Stimulated activated naive CD4-positive, alpha-beta T cell (primary cell): ENCODE measurements around the gene MKRN2OS.
"Not testable (repeated sequence)": the region's sequence is repeated elsewhere in the genome, so short reads cannot be mapped to it uniquely, and the experiment has no call there.

Experiments
- DNase-seq, 6 experiments: peaks; one replicate each; lab custom pipeline; 2025; lab: John Stamatoyannopoulos, UW

MKRN2OS gene

GRCh38 chr3:12561397-12561796 is 16.1 kb upstream of the MKRN2OS start:
- no peak for DNase-seq

DNA sequence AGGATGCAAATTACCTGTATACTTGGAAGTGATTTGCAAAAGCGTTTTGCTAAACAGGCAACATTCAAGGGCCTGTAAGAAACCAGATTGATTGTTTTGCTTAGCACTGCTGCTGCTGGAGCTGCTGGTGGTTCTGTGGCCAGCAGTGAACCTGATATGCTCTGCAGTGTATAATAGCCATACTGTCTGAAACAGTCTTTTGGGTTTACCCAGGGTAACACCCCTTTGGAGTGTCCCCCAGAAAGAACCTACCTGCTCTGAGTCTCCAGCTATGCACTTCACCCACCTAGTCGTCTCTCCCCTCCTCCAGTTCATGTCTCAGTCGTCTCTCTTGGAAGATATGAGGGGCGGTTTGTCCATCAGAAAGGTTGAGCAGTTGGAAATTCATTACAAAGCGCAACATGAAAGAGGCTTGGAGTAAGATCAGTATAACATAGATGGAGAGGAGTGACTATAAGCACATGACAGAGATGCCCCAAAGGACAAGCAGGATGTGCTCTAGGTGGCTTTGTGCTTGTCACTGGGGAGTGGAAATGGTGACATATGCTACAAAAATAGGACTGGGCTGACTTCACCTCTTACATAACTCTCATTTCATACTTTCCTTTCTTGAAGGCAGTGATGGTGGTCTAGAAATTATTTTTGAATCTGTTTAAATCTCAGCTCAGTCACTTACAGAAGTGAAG is 15.3 kb upstream of the MKRN2OS start:
- peak in 2 of 6 experiments; percentile 5 to 13 for DNase-seq

DNA sequence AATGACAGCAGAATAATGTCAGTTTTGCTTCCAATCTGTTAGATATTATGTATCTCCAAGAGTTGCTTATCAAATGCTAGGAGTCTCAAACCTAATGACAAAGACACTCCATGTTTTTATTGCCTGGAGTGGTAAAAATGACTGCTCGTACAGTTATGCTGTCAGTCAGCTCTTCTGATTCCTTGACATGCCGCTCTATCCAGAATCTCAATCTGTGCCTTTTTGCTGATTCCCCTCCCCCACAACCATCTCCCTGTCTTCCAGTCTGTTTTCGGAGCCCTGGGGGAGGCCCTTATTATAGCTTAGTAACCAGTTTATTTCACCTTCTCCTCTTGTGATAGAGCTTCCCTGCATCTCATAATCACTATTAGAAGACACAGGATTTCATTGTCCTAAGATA is 14.2 kb upstream of the MKRN2OS start:
- DNase-seq, result no peak

DNA sequence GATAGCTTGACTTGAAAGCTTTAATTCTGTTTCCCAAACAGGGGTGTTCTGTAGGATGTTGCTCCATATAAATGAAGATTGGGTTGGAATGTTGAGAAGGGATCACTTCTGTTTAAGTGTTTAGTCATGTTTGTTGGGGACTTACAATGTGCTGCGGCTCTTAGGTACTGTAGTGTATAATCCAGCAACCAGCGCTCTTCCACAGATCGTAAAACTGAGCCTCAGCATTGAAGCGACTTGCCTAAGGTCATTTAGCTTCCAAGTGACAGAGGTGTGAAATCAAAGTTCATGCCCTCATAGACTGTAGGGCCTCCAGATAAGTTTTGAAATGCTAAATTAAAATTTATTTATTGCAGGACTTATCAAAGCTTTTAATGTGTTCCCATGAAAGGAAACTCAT is 13.4 kb upstream of the MKRN2OS start:
- no peak for DNase-seq

DNA sequence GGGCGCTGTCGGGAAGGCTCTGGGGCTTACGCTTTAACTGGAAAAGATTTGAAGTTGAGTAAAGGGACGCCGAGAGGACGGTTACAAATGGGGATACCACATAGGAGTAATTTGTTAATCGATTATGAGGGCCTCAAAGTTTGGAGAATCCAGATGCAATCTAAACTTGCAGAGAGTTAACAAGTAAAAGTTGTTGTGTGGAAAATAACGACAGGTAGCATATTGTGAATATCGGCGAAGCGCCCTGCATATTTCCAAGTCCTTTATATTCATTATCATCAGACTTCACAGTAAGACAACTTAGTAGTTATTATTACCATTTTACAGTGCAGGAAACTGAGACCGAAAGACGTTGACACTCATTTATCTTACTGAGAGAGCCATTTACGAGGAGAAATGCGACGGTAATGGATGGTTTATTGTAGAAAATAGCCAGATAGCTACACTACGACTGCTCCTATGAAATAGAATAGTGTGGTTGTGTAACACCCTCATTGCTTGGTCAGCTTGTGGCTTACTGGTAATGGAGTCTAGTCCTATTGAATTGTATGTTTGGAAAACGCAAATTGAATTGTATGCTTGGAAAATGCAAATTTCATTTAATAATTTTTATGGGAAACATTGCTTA is 12.3 kb upstream of the MKRN2OS start:
- no peak for DNase-seq

- peak; percentile 71 to 89 (median 80) for DNase-seq
Measured at GRCh38 chr3:12556690-12557472, 11.6 kb upstream of the MKRN2OS start, which contains the start of gene MKRN2. Gene MKRN2, plus strand, starts transcription at chr3:12557087. Its CDS starts 64 bp downstream, at chr3:12557151.

DNA sequence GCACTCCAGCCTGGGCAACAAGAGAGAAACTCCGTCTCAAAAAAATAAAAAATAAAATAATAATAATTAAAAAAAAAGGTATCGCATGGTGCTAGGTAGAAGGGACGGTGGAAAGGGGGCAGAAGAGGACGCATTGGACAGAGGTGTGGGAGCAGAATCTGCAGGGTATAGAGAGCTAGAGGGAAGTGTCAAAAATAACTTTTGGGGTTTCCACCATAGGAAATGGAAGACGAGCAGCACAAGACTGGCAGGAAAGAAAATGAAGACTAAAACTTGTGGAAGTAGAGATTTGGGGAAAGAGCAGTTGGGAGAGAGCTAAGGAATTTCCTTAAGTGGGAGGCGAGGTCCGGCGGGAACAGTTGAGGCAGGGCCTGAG is 11.0 kb upstream of the MKRN2OS start:
- peak in 1 of 6 experiments; percentile 52 for DNase-seq

DNA sequence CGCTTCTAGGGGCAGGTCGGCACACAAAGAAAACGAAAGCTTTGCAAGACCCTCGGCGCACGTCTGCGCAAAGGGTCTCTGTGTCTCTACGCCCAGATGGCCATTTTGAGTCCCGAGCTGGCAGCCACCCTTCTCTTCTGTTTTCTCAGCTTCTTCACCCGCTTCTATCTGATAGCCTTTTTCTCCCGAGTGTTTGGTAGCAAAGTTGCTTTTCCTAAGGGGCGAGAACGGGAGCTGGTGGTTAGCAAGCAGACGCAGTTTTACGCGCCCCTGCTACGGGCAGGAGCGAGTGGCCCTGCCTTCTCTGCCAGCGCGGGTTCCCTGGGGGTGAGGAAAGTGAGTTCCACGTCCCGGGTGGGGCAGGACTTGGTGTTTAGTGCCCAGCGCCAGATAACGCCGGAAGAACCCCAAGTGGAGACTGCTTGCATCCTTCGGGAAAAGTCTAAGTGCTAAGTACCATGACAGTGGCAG is 8.7 kb upstream of the MKRN2OS start:
- DNase-seq, result peak in 1 of 6 experiments; percentile 9

- DNase-seq, result no peak
Measured at GRCh38 chr3:12549971-12550760, 4.9 kb upstream of the MKRN2OS start.

DNA sequence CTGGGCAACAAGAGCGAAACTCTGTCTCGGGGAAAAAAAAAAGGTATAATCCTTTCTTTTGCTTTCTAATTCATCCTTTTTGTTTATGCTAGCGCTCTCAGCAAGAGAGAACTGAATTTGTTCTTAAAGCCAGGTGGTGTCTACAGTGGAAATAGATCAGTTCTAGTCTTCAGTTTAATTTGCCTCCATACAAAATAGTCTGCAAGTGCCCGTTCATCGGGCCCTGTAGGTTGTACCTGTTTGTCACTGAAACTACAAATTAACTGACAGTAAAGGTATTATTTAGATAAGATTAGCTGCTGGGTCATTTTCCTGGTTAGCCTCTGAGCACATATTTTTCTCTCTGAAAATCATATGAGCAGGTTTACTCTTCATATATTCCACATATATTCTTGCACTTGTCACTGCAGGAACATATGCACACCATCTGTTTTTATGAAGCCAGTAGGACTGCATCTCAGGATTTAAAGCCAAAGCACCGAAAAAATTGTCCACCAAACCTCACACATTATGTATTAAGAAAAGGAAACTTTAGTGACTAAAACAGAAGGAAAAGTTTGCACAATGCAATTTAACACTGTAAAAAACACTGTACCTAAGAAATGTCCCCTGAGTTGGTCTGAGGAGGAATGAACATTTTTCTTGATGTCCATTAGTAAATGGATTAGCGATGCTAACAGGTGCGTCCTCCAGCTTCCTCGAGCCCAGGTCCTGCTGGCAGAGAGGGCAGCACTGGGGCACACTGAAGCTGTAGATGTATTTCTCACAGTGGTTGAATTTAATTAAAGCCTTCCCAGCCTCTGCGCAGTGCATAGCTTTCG is 437 bp downstream of the MKRN2OS start:
- no peak for DNase-seq

DNA sequence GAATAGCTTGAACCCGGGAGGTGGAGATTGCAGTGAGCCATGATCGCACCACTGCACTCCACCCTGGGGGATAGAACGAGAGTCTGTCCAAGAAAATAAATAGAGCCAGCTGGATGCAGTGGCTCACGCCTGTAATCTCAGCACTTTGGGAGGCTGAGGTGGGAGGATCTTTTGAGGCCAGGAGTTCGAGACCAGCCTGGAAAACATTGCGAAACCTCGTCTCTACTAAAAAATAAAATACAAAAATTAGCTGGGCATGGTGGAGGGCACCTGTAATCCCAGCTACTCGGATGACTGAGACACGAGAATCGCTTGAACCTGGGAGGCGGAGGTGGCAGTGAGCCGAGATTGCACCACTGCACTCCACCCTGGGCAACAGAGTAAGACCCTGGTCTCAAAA is 1.8 kb downstream of the MKRN2OS start:
- not testable (repeated sequence) for DNase-seq

- no peak for DNase-seq
Measured at GRCh38 chr3:12541625-12542024, 3.7 kb downstream of the MKRN2OS start.

DNA sequence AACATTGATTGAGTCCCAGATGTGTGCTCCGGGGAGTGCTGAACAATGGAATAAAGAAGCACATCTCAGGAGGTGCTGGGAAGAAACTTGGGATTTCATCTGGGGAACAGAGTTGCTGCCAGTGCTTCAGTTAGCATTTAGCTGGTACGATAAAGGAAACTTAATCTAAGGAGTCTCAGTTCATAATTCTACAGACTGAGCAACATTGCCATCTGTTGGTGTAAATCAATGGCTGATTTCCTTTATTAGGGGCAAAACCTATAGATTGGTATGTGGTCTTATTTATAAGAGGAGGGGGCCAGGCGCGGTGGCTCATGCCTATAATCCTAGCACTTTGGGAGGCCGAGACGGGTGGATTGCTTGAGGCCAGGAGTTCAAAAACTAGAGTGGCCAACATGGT is 8.9 kb downstream of the MKRN2OS start:
- DNase-seq, result no peak

DNA sequence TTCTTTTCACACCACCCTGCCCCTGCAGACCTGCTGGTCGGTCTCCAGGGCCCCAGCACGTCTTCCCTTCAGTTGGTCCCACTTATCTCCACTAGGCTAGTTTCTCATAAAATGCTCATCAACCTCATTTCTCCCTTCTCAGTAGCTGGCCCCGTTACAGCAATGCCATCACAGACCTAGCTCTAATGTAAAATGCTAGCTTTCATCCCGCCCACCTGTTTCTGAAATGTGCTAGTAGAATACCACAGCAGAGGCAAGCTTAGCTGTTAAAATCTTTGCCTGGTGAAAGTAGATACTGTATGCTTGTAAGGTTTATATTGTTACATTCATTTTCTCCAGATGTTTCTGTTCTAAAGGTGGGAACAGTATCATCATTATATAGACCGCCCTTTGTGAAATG is 13.1 kb downstream of the MKRN2OS start:
- no peak for DNase-seq

GRCh38 chr3:12527757-12528143 is 17.5 kb downstream of the MKRN2OS start:
- no peak for DNase-seq

DNA sequence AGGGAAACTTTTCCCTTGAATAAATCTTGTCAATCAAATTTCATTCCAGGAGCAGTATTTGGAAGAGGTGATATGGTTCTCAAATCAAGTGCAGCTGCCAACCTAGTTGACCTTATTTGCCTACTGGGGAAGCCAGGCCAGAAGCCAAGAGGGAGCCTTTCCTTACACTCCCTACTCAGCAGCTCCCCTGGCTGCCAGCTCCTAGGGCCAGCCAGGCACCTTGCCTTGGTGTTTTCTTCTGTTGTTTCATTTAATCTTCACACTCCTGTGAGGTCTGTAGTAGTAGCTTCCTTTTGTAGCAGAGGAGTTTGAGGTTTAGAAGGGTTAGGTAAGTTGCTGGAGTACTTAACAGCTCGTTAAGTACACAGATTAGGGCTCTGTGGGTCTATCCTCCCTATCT is 22.6 kb downstream of the MKRN2OS start:
- DNase-seq, result no peak

GRCh38 chr3:12521010-12521409 is 24.3 kb downstream of the MKRN2OS start:
- DNase-seq, result no peak

DNA sequence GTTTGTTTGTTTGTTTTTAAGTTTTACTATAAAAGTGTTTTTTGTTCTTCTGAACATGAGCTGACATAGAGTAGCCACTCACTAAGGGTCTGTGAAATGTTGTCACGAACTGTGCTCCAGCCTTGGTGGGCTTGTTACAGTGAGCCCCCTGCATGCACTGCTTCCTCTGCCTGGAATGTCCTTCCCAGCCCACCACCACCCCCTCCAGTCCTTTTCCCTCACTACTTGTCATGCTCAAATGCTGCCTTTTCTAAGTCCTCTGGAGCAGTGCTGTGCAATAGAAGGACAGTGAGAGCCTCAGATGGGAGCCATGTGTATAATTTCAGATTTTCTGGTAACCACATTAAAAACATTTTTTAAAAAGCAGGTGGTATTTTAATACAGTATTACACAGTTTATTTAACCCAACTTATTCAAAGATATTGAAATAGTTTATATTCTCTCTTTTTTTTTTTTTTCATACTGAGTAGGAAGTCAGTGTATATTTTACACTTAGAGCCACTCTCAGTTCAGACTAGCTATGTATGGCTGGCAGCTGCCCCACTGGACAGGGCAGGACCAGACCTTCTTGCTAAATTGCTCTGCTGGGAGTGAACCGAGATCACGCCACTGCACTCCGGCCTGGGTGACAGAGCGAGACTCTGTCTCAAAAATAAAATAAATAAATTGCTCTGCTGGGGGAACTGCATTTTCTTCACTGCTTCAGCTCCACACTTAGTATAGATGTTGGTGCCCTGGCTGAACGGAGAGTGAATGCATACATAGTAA is 26.9 kb downstream of the MKRN2OS start:
- DNase-seq, result no peak

DNA sequence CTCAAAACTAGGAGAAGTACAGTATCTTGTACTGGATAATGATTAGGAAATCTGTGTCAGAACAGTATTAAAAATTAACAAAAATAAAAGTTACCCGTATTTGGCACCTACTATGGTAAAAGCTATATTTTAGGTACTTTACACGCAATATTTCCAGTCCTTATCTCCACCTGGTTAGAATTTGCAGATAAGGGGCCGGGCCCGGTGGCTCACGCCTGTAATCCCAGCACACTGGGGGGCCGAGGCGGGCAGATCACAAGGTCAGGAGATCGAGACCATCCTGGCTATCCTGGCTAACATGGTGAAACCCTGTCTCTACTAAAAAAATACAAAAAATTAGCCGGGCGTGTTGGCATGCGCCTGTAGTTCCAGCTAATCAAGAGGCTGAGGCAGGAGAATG is 28.4 kb downstream of the MKRN2OS start:
- no peak for DNase-seq

DNA sequence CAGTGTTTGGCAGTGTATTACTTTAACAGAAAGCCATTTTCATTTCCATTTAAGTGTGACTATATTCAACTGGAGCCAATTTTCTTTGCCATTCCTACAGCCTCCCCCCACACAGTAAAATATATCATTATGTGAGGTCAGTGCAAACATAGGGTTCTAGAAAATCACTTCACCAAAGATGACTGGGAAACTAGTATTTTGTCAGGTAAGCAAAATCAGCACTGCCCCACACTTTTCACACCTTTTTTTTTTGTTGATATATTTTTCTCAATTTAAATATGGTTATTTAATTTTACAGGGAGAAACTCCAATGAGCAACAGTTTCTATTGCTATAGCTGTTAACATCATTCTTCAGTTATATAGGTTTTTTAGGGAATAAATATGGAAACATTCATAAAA is 29.7 kb downstream of the MKRN2OS start:
- DNase-seq, result no peak
